Measurements from ENCODE around the gene ABHD16B. TPM values are rescaled to one million over a fixed set of nuclear protein-coding genes. Genes with fewer than 3 reads are reported as not detected.
A peak's percentile ranks its signal among the peaks of the same experiment; 100 is the strongest.

Gene ABHD16B
- total and polyA plus RNA-seq, 2 donors (not counting 3 experiments of a cell fraction or from before 2014, with no cell fraction given) = not detected

- Histone ChIP-seq H3K9me3 (replicated peaks; ENCODE audit: control insufficient read depth, insufficient read depth, low read length) (no peaks in the 10 kb centered on the region), H3K27me3 (ENCODE audit: control insufficient read depth in 2 of 2, insufficient read depth in 2 of 2, low read length in 2 of 2) (no peaks in the 10 kb centered on the region), H2AFZ (ENCODE audit: low read depth, low read length) (peak within 1 kb of the TSS; percentile 67), H3K9me1 (replicated peaks; ENCODE audit: control insufficient read depth, extremely low read depth, insufficient read depth, low read length) (no peaks in the 10 kb centered on the region), H3K9ac (replicated peaks; ENCODE audit: extremely low read depth, insufficient read depth, low read length) (peak within 1 kb of the TSS; percentile 72), H3K4me3 (replicated peaks in 1 of 3; ENCODE audit: insufficient read depth in 1 of 3, low read depth in 1 of 3, low read length in 3 of 3) (peak within 1 kb of the TSS; percentile 67 to 98 (median 86)), H4K20me1 (replicated peaks; ENCODE audit: control insufficient read depth, extremely low read depth, insufficient read depth, low read length) (peaks cover 13% of the 10 kb centered on the region), H3K79me2 (ENCODE audit: control insufficient read depth, insufficient read depth, low read length) (peaks cover 43% of the 10 kb centered on the region), H3K36me3 (ENCODE audit: control insufficient read depth in 2 of 2, extremely low read depth in 1 of 2, insufficient read depth in 2 of 2, low read length in 2 of 2) (peaks cover 14 to 27% of the 10 kb centered on the region in 2 experiments), H3K27ac (ENCODE audit: insufficient read depth, low read depth, low read length) (peak within 1 kb of the TSS; percentile 66), H3K4me1 (ENCODE audit: control insufficient read depth, extremely low read depth, insufficient read depth, low read length) (peaks cover 14% of the 10 kb centered on the region), H3K4me2 (ENCODE audit: insufficient read depth, low read length) (peak within 1 kb of the TSS; percentile 96)
- ChIA-PET POLR2A (no interaction called here), CTCF (interaction anchor here (0.8 to 1.8 kb wide), 6 partner anchors 21 to 356 kb away, joined by 3 to 11 read pairs (median 4); partner anchors contain the start of genes LKAAEAR1 and SAMD10)
- TF ChIP-seq EZH2 (IDR thresholded peaks at IDR 0.05; ENCODE audit: borderline replicate concordance, low read depth, low read length, severe bottlenecking) = no peak
- TF ChIP-seq POLR2AphosphoS5 (IDR thresholded peaks at IDR 0.05; ENCODE audit: insufficient read depth, low read depth, low read length) = peak; percentile 81
- DNase-seq (ENCODE audit: low read depth, low spot score) (peak; percentile 91), FAIRE-seq (peak; percentile 95)
- no TSS peak for BruUV-seq (replicated peaks)
- intact Hi-C loops (cut with micrococcal nuclease) = loop anchor here (1.0 to 10.0 kb wide), 3 partner anchors 21 to 160 kb away; partner anchors contain the start of gene TPD52L2
- dilution Hi-C loops (cut with MboI; ENCODE audit: extremely low pct_ligation_motif_present, low sequenced_read_pairs) = no loop called here
Measured at GRCh38 chr20:63894358-63895201, 33.3 kb downstream of the ABHD16B start, which contains the start of gene DNAJC5. DNAJC5 (plus strand) TSS chr20:63895126; CDS start chr20:63928346, 33,220 bp downstream.

DNA sequence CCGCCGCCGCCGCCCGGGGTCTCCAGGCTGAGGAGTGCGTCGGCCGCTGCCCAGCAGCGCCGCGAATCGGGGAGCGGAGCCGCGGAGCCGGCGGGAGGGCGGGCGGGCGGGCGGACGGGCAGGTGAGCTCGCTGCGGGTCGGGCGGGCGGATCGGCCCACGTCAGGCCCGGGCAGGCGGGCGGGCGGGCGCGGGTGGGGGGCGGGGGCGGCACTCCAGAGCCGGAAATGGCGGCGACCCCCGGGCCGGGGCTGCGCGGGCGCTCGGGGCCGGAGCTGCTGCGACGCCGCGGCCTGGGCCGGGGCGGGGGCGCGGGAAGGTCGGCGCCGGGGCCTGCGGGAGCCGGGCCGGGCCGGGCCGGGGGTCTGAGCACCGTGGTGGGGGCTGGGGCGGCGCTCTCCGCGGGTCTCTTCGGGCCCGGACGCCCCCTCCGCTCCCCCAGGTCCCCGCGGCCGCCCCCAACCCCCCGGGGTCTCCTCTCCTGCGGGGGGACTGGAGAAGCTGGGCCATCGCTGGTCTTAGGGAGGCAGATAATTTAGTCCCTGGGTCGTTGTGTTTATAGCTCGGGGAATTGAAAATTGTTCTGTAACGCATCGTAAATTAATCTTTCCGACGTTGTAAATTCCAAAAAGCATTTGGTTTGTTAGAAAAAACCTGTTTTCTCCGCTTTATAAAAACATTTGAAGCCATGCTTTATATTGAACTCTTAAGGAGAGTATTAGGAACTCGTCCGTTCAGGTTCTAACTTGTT lies 34.1 kb downstream of the ABHD16B start:
- BruUV-seq (replicated peaks) = TSS peak; percentile 85
- H4K20me1 ChIP-seq (replicated peaks; ENCODE audit: control insufficient read depth, extremely low read depth, insufficient read depth, low read length) = peaks cover 13% of the 10 kb centered on the region
- peak overlapping the region; percentile 66 for H3K27ac ChIP-seq (ENCODE audit: insufficient read depth, low read depth, low read length)
- no peaks in the 10 kb centered on the region for H3K27me3 ChIP-seq (ENCODE audit: control insufficient read depth in 2 of 2, insufficient read depth in 2 of 2, low read length in 2 of 2)
- H3K36me3 ChIP-seq (ENCODE audit: control insufficient read depth in 2 of 2, extremely low read depth in 1 of 2, insufficient read depth in 2 of 2, low read length in 2 of 2) = peaks cover 8 to 20% of the 10 kb centered on the region in 2 experiments
- peaks cover 14% of the 10 kb centered on the region for H3K4me1 ChIP-seq (ENCODE audit: control insufficient read depth, extremely low read depth, insufficient read depth, low read length)
- H2AFZ ChIP-seq (ENCODE audit: low read depth, low read length) = no peak overlapping the region
- TF ChIP-seq CTCF (IDR thresholded peaks at IDR 0.05; ENCODE audit: extremely low read depth in 1 of 2, insufficient read depth in 1 of 2, low read depth in 1 of 2, low read length in 2 of 2) (no peak), EZH2 (IDR thresholded peaks at IDR 0.05; ENCODE audit: borderline replicate concordance, low read depth, low read length, severe bottlenecking) (no peak), FOS (IDR thresholded peaks at IDR 0.05; ENCODE audit: borderline replicate concordance, insufficient read depth, low read length) (no peak), JUN (IDR thresholded peaks at IDR 0.05; ENCODE audit: borderline replicate concordance, insufficient read depth, insufficient read length, low read depth) (no peak), POLR2AphosphoS5 (IDR thresholded peaks at IDR 0.05; ENCODE audit: insufficient read depth, low read depth, low read length) (no peak), POLR2A (IDR thresholded peaks at IDR 0.05; ENCODE audit: low read depth, low read length) (no peak), MYC (IDR thresholded peaks at IDR 0.05; ENCODE audit: low read depth, low read length) (no peak), GATA2 (IDR thresholded peaks at IDR 0.05; ENCODE audit: insufficient read depth, insufficient read length, low read depth, low read length) (no peak)
- TF ChIP-seq, protein P1, sequence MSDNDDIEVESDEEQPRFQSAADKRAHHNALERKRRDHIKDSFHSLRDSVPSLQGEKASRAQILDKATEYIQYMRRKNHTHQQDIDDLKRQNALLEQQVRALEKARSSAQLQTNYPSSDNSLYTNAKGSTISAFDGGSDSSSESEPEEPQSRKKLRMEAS (IDR thresholded peaks at IDR 0.05; ENCODE audit: insufficient read depth, insufficient read length) = no peak
- H3K79me2 ChIP-seq (ENCODE audit: control insufficient read depth, insufficient read depth, low read length) = peaks cover 51% of the 10 kb centered on the region
- H3K9me3 ChIP-seq (replicated peaks; ENCODE audit: control insufficient read depth, insufficient read depth, low read length) = no peaks in the 10 kb centered on the region
- ChIA-PET CTCF (interaction anchor here (0.7 to 1.8 kb wide), 13 partner anchors 14 to 357 kb away, joined by 3 to 11 read pairs (median 3); partner anchors contain the start of genes ARFRP1, PRPF6, SAMD10 and TPD52L2), POLR2A (no interaction called here)
- H3K9ac ChIP-seq (replicated peaks; ENCODE audit: extremely low read depth, insufficient read depth, low read length) = peak overlapping the region; percentile 72
- H3K9me1 ChIP-seq (replicated peaks; ENCODE audit: control insufficient read depth, extremely low read depth, insufficient read depth, low read length) = no peaks in the 10 kb centered on the region
- dilution Hi-C loops (cut with MboI; ENCODE audit: extremely low pct_ligation_motif_present, low sequenced_read_pairs) = no loop called here
- peak overlapping the region; percentile 96 for H3K4me2 ChIP-seq (ENCODE audit: insufficient read depth, low read length)
- FAIRE-seq (no peak), DNase-seq (ENCODE audit: low read depth, low spot score) (no peak)
- intact Hi-C loops (cut with micrococcal nuclease) = loop anchor here (10.0 kb wide), 1 partner anchor 159 kb away; no protein-coding TSS in a partner anchor
- H3K4me3 ChIP-seq (replicated peaks in 1 of 3; ENCODE audit: insufficient read depth in 1 of 3, low read depth in 1 of 3, low read length in 3 of 3) = peak overlapping the region; percentile 67 to 98 (median 86)

All from endothelial cell of umbilical vein (primary cell).